ENCODE data around the gene D2HGDH.
"Not testable (repeated sequence)": the region's sequence is repeated elsewhere in the genome, so short reads cannot be mapped to it uniquely, and the experiment has no call there.

The D2HGDH gene

GRCh38 chr2:241796209-241796608, 61.8 kb downstream of the D2HGDH start:
- FAIRE-seq = no peak
- TF ChIP-seq POU2F2 (IDR thresholded peaks at IDR 0.05; ENCODE audit: low read depth, low read length) (no peak), POLR2AphosphoS5 (IDR thresholded peaks at IDR 0.05; ENCODE audit: low read depth, low read length) (no peak), SPI1 (IDR thresholded peaks at IDR 0.05; ENCODE audit: low read depth, low read length) (no peak), TAF1 (IDR thresholded peaks at IDR 0.05; ENCODE audit: low read depth, low read length) (no peak), POLR2A (IDR thresholded peaks at IDR 0.05; ENCODE audit: low read depth, low read length) (no peak), PAX5 (IDR thresholded peaks at IDR 0.05; ENCODE audit: insufficient read depth, low read length, severe bottlenecking) (no peak)

GRCh38 chr2:241796610-241797138, 62.2 kb downstream of the D2HGDH start:
- no peak for TF ChIP-seq SPI1 (IDR thresholded peaks at IDR 0.05; ENCODE audit: low read depth, low read length)
- TF ChIP-seq PAX5 (IDR thresholded peaks at IDR 0.05; ENCODE audit: insufficient read depth, low read length, severe bottlenecking) = no peak
- no peak for TF ChIP-seq TAF1 (IDR thresholded peaks at IDR 0.05; ENCODE audit: low read depth, low read length)
- TF ChIP-seq POLR2AphosphoS5 (IDR thresholded peaks at IDR 0.05; ENCODE audit: low read depth, low read length) = no peak
- no peak for TF ChIP-seq POLR2A (IDR thresholded peaks at IDR 0.05; ENCODE audit: low read depth, low read length)
- FAIRE-seq (no peak), DNase-seq (ENCODE audit: insufficient read length, low spot score) (peak; percentile 11)

More at GRCh38 chr2:241796209-241796608, 61.8 kb downstream of the D2HGDH start:
- DNase-seq (ENCODE audit: insufficient read length, low spot score) = peak; percentile 11

- TF ChIP-seq TAF1 (IDR thresholded peaks at IDR 0.05; ENCODE audit: low read depth, low read length) (no peak), POLR2A (IDR thresholded peaks at IDR 0.05; ENCODE audit: low read depth, low read length) (no peak), PAX5 (IDR thresholded peaks at IDR 0.05; ENCODE audit: insufficient read depth, low read length, severe bottlenecking) (no peak), POU2F2 (IDR thresholded peaks at IDR 0.05; ENCODE audit: low read depth, low read length) (no peak), POLR2AphosphoS5 (IDR thresholded peaks at IDR 0.05; ENCODE audit: low read depth, low read length) (no peak), SPI1 (IDR thresholded peaks at IDR 0.05; ENCODE audit: low read depth, low read length) (no peak)
- peak; percentile 21 for DNase-seq (ENCODE audit: insufficient read length, low spot score)
- no peak for FAIRE-seq
Measured at GRCh38 chr2:241797441-241798080, 63.1 kb downstream of the D2HGDH start.

GRCh38 chr2:241798081-241798630, 63.7 kb downstream of the D2HGDH start:
- FAIRE-seq = no peak
- peak; percentile 17 for DNase-seq (ENCODE audit: insufficient read length, low spot score)
- no peak for TF ChIP-seq POLR2AphosphoS5 (IDR thresholded peaks at IDR 0.05; ENCODE audit: low read depth, low read length)
- TF ChIP-seq SPI1 (IDR thresholded peaks at IDR 0.05; ENCODE audit: low read depth, low read length) = no peak
- no peak for TF ChIP-seq POLR2A (IDR thresholded peaks at IDR 0.05; ENCODE audit: low read depth, low read length)
- TF ChIP-seq POU2F2 (IDR thresholded peaks at IDR 0.05; ENCODE audit: low read depth, low read length) = no peak
- TF ChIP-seq TAF1 (IDR thresholded peaks at IDR 0.05; ENCODE audit: low read depth, low read length) = no peak
- TF ChIP-seq PAX5 (IDR thresholded peaks at IDR 0.05; ENCODE audit: insufficient read depth, low read length, severe bottlenecking) = no peak

GRCh38 chr2:241798631-241799521, 64.4 kb downstream of the D2HGDH start:
- FAIRE-seq (no peak), DNase-seq (ENCODE audit: insufficient read length, low spot score) (peak; percentile 8)
- TF ChIP-seq POLR2AphosphoS5 (IDR thresholded peaks at IDR 0.05; ENCODE audit: low read depth, low read length) = no peak
- no peak for TF ChIP-seq SPI1 (IDR thresholded peaks at IDR 0.05; ENCODE audit: low read depth, low read length)
- TF ChIP-seq PAX5 (IDR thresholded peaks at IDR 0.05; ENCODE audit: insufficient read depth, low read length, severe bottlenecking) = no peak
- no peak for TF ChIP-seq POLR2A (IDR thresholded peaks at IDR 0.05; ENCODE audit: low read depth, low read length)
- TF ChIP-seq TAF1 (IDR thresholded peaks at IDR 0.05; ENCODE audit: low read depth, low read length) = no peak
- TF ChIP-seq POU2F2 (IDR thresholded peaks at IDR 0.05; ENCODE audit: low read depth, low read length) = no peak

GRCh38 chr2:241799522-241800197, 65.2 kb downstream of the D2HGDH start:
- no peak for TF ChIP-seq SPI1 (IDR thresholded peaks at IDR 0.05; ENCODE audit: low read depth, low read length)
- TF ChIP-seq PAX5 (IDR thresholded peaks at IDR 0.05; ENCODE audit: insufficient read depth, low read length, severe bottlenecking) = no peak
- TF ChIP-seq POU2F2 (IDR thresholded peaks at IDR 0.05; ENCODE audit: low read depth, low read length) = no peak
- TF ChIP-seq POLR2AphosphoS5 (IDR thresholded peaks at IDR 0.05; ENCODE audit: low read depth, low read length) = no peak
- TF ChIP-seq POLR2A (IDR thresholded peaks at IDR 0.05; ENCODE audit: low read depth, low read length) = no peak
- no peak for TF ChIP-seq TAF1 (IDR thresholded peaks at IDR 0.05; ENCODE audit: low read depth, low read length)
- FAIRE-seq (no peak), DNase-seq (ENCODE audit: insufficient read length, low spot score) (peak; percentile 20)

- peak; percentile 91 for FAIRE-seq
Measured at GRCh38 chr2:241800198-241800903, 65.9 kb downstream of the D2HGDH start.

GRCh38 chr2:241801611-241802420, 67.4 kb downstream of the D2HGDH start:
- TF ChIP-seq POLR2AphosphoS5 (IDR thresholded peaks at IDR 0.05; ENCODE audit: low read depth, low read length) (no peak), POU2F2 (IDR thresholded peaks at IDR 0.05; ENCODE audit: low read depth, low read length) (no peak), PAX5 (IDR thresholded peaks at IDR 0.05; ENCODE audit: insufficient read depth, low read length, severe bottlenecking) (no peak), POLR2A (IDR thresholded peaks at IDR 0.05; ENCODE audit: low read depth, low read length) (no peak), SPI1 (IDR thresholded peaks at IDR 0.05; ENCODE audit: low read depth, low read length) (no peak), TAF1 (IDR thresholded peaks at IDR 0.05; ENCODE audit: low read depth, low read length) (no peak)
- DNase-seq (ENCODE audit: insufficient read length, low spot score) (no peak), FAIRE-seq (peak; percentile 16)

More at GRCh38 chr2:241800198-241800903, 65.9 kb downstream of the D2HGDH start:
- DNase-seq (ENCODE audit: insufficient read length, low spot score) = not testable (repeated sequence)
